ENCODE data around the gene FILIP1L. TPM values are rescaled to one million over a fixed set of nuclear protein-coding genes. Genes with fewer than 3 reads are reported as not detected.

Gene FILIP1L
- total RNA-seq, 2 donors from 2014 or later = 0.19 TPM; not detected in 1

DNA sequence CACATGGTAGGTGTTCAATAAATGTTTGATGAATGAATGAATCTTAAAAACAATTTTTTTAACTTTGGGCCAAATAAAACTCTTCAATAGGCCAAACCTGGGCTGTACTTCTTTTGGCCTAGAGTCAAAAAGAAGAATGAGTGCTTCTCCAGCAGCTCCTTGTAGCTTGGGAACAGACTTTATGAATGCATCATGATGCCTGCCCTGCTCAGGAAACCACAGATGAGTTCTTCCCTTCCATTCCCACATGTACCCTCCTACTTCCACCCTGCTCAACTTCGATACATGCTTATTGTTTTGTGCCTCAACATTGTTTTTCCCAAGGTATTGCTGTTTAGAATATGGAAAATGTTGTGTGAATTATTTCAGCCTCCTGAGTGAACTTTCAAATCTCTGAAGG, 87.0 kb downstream of the FILIP1L start:
- ATAC-seq = no peak
- Mint-ChIP-seq H3K36me3 (no peaks in the 10 kb centered on the region), H3K4me1 (ENCODE audit: low read depth in 2 of 2) (no peaks in the 10 kb centered on the region), H3K4me3 (no peak overlapping the region), H3K9me3 (no peaks in the 10 kb centered on the region), H3K27ac (no peak overlapping the region), H3K27me3 (no peaks in the 10 kb centered on the region)
- no peak for DNase-seq (ENCODE audit: low spot score)

DNA sequence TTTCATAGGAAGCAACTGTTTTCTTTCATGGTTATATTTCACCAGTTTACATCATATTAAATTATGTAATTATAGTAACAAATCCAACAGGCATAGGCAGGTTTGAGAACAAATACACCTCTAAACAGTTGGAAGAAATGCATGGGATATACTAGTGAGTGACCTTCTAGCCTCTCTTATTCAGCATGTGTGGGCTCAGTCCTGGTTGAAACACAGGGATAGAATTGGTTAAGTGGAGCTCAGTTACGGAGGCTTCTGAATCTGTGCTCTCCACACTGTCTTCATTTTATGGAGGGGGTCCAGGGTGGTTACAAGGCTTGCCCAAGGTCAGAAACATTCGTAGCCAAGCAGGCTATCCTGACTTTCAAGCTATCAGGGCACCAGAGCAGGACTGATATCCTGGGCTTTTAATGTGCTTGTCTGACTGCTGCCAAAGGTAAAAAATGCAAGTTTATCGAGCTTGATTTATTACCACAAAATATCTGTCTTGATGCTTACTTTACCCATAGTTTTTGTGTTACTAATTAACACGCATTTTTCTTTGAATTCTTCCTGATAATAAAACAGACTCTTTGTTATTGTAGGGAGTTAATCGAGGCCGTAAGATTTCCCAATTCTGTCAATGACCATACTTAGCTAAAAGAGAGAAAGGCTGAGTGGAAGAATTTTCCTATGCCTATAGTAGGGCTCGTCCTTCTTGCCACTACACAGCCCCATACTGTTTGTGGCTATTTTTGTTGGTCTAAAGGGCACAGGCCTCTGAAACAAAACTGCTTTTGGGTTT, 89.6 kb downstream of the FILIP1L start:
- Mint-ChIP-seq H3K27me3 (no peaks in the 10 kb centered on the region), H3K4me3 (no peak overlapping the region), H3K36me3 (no peaks in the 10 kb centered on the region), H3K9me3 (no peaks in the 10 kb centered on the region), H3K27ac (no peak overlapping the region), H3K4me1 (ENCODE audit: low read depth in 2 of 2) (no peaks in the 10 kb centered on the region)
- DNase-seq (ENCODE audit: low spot score) (no peak), ATAC-seq (no peak)

DNA sequence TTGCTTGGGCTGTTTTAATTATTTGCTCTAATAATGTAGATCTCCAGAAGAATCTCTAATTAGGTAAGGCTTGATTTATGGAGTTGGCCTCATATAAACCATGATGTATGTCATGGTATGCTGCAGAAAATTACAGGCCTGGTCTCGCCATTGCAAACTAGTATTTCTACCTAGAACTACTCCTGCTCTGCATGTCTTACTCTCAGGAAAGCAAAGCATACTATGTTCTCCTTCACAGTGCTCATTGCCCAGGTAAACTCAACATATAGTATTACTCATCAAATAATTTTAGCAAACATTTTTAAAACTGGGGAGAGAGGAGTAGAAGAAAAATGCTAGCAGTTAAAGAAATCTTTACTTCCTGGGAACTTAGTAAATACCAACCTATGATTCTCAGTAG, 90.7 kb downstream of the FILIP1L start:
- Mint-ChIP-seq H3K4me1 (ENCODE audit: low read depth in 2 of 2) (no peaks in the 10 kb centered on the region), H3K36me3 (no peaks in the 10 kb centered on the region), H3K27me3 (no peaks in the 10 kb centered on the region), H3K4me3 (no peak overlapping the region), H3K9me3 (no peaks in the 10 kb centered on the region), H3K27ac (no peak overlapping the region)
- ATAC-seq = no peak
- no peak for DNase-seq (ENCODE audit: low spot score)

DNA sequence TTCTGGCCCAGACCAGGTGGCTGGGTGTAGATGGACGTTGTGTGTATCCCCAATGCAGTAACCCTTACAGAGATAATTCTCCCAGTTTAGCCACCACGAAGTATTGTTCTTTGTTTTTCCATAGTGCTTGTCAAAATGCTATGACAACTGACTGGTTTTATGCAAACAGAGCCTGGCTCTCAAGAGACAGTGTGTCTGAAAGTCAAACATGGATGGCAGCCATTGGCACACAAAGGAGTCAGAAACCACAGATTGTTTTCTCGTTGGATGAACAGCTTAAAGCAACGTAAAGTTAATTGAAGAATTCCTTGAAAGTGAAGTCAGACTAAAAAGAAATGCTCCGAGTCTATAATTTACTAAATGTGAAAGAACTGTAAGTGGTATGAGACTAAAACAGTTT, 91.2 kb downstream of the FILIP1L start:
- no peaks in the 10 kb centered on the region for H3K36me3 Mint-ChIP-seq
- no peaks in the 10 kb centered on the region for H3K9me3 Mint-ChIP-seq
- H3K27ac Mint-ChIP-seq = no peak overlapping the region
- H3K27me3 Mint-ChIP-seq = no peaks in the 10 kb centered on the region
- H3K4me1 Mint-ChIP-seq (ENCODE audit: low read depth in 2 of 2) = no peaks in the 10 kb centered on the region
- no peak for ATAC-seq
- DNase-seq (ENCODE audit: low spot score) = no peak
- H3K4me3 Mint-ChIP-seq = no peak overlapping the region

DNA sequence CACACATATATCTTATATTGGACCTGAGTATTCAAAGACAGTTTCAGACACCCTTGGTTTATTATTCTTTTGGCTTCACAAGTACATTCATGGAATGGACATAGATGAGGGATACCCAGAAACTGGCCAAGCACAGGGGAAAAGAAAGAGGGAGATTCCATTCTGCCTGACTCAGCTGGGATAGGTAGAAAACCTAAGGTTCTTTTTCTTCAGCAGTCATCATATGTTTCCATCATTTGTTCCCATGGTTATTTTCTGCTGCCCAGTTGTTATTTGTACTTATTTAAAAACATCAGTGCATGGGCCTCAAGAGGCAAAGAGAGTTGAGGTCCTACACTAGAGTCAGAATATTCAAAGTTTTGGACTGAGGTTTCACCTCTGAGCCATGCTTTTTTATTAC, 91.8 kb downstream of the FILIP1L start:
- no peaks in the 10 kb centered on the region for H3K9me3 Mint-ChIP-seq
- no peaks in the 10 kb centered on the region for H3K36me3 Mint-ChIP-seq
- H3K27ac Mint-ChIP-seq = no peak overlapping the region
- DNase-seq (ENCODE audit: low spot score) = no peak
- no peak overlapping the region for H3K4me3 Mint-ChIP-seq
- H3K4me1 Mint-ChIP-seq (ENCODE audit: low read depth in 2 of 2) = no peaks in the 10 kb centered on the region
- no peaks in the 10 kb centered on the region for H3K27me3 Mint-ChIP-seq
- no peak for ATAC-seq

DNA sequence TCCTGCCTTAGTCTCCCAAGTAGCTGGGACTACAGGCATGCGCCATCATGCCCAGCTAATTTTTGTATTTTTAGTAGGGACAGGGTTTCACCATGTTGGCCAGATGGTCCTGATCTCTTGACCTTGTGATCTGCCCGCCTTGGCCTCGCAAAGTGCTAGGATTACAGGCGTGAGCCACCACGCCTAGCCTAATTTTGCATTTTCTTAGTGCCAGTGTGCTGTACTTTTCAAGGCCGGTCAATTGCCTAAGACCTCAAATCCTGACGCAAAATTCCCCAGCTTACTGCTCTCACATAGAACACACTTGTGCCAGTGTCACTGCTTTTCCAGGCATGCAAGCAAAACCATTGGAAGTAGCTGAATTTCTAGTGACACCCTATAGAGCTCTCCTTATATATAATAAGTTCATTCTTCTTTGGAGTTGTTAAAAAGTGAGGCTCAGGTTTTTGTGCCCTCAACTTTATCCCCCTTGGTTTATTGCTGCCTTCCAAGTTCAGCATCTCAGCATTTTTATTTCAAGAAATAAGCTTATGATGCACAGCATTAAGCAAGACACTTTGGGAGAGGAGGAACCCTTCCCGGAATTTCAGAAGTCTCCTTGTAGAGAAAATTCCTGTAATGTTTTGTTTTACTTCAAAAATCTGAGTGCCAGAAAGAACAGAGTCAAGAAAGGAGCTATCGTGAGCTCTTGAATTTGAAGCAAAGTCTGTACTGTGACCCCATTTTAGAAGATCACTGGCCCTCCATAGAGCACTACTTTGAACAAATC, 93.2 kb downstream of the FILIP1L start:
- Mint-ChIP-seq H3K36me3 (no peaks in the 10 kb centered on the region), H3K27me3 (no peaks in the 10 kb centered on the region), H3K9me3 (no peaks in the 10 kb centered on the region), H3K4me3 (no peak overlapping the region), H3K27ac (no peak overlapping the region), H3K4me1 (ENCODE audit: low read depth in 2 of 2) (no peaks in the 10 kb centered on the region)
- DNase-seq (ENCODE audit: low spot score) (no peak), ATAC-seq (no peak)

DNA sequence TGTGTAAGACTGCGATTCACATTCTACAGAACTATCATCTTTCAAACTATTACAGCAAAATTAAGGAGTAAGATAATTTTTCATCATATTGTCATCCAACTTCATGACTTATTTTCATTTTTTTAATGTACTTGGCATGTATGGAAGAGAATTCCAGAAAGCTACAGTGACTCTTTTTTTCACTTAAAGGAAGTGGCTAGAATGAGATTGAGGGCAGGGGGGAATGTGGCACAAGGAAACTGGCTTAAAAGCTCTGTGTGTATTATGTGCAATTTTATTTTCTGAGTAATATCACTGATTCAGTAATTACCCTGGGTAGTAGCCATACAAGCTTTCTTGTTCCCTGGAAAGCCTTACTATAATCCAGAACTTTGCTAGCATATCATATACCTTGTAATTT, 94.6 kb downstream of the FILIP1L start:
- no peaks in the 10 kb centered on the region for H3K4me1 Mint-ChIP-seq (ENCODE audit: low read depth in 2 of 2)
- H3K27me3 Mint-ChIP-seq = no peaks in the 10 kb centered on the region
- H3K27ac Mint-ChIP-seq = no peak overlapping the region
- no peaks in the 10 kb centered on the region for H3K9me3 Mint-ChIP-seq
- ATAC-seq = no peak
- DNase-seq (ENCODE audit: low spot score) = no peak
- H3K36me3 Mint-ChIP-seq = peaks cover 7% of the 10 kb centered on the region
- no peak overlapping the region for H3K4me3 Mint-ChIP-seq

DNA sequence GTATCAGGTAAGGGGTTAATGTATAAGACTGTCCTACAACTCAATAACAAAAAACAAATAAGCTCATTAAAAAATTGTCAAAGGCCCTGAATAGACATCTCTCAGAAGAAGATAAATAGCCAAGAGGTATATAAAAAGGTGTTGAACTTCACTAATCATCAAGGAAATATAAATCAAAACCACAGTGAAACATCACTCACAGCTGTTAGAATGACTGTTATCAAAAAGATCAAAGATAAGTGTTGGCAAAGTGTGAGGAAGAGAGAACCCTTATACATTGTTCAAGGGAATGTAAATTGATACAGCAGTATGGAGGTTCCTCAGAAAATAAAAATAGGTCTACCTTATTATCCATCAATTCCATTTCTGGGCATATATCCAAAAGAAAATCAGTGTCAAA, 95.5 kb downstream of the FILIP1L start:
- no peaks in the 10 kb centered on the region for H3K4me1 Mint-ChIP-seq (ENCODE audit: low read depth in 2 of 2)
- DNase-seq (ENCODE audit: low spot score) = no peak
- no peak overlapping the region for H3K27ac Mint-ChIP-seq
- ATAC-seq = no peak
- peaks cover 7% of the 10 kb centered on the region for H3K36me3 Mint-ChIP-seq
- no peak overlapping the region for H3K4me3 Mint-ChIP-seq
- H3K27me3 Mint-ChIP-seq = no peaks in the 10 kb centered on the region
- no peaks in the 10 kb centered on the region for H3K9me3 Mint-ChIP-seq

DNA sequence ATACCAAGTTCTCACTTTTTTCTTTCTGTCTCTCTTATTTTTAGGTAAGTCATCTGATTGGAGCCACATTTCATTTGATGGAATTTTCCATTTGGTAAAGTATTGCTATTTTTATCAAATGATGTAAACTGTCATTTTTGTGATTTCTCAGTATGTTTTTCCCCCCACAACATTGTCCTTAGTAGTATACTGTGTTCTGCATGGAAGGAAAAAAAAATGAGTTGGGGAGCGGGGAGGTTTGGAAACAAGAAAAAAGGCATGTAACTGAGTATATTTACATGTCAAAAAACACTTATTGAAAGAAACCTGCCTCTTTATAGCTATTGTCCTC, 104.2 kb downstream of the FILIP1L start:
- H3K4me1 Mint-ChIP-seq (ENCODE audit: low read depth in 2 of 2) = peaks cover 0 to 3% of the 10 kb centered on the region in 2 donors
- H3K9me3 Mint-ChIP-seq = no peaks in the 10 kb centered on the region
- H3K27ac Mint-ChIP-seq = no peak overlapping the region
- no peaks in the 10 kb centered on the region for H3K27me3 Mint-ChIP-seq
- no peak overlapping the region for H3K4me3 Mint-ChIP-seq
- no peak for ATAC-seq
- DNase-seq (ENCODE audit: low spot score) = no peak
- H3K36me3 Mint-ChIP-seq = peaks cover 4% of the 10 kb centered on the region

DNA sequence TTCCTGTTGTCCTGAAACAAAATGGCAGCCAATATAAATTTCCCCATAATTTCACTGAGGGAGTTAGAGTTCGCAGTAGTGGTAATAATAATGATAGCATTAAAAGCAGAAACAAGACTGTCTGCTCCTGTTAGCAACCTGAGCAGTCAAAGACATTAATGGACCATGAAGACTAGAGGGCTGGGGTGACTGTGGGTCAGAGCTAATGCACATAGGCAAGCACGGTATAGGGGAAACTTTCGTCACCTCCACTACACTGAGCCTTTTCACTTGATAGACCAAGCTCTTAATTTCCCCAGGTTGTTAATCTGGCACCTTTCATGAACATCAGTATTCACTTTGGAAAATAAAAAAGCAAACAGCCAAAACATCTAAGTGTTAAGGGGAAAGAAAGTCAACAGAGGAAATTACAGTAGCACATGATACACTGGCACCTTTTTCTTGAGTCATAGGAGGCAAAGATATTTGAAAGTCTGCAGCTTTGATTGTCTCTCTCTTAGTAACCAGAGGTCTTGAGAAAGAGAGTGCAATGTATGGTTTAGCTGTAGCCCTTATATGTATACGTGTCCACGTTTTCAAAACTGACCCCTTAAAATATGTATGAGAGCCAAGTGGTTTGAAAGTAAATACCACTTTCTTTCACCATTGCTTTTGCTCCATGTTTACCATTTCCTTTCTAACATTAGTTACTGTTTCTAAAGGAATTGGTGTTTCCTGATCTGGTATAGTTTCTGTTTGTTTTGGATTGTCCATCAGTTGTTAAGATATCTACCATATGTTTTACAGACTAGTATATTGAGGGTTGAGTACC, 104.8 kb downstream of the FILIP1L start:
- no peaks in the 10 kb centered on the region for H3K36me3 Mint-ChIP-seq
- no peak overlapping the region for H3K4me3 Mint-ChIP-seq
- no peaks in the 10 kb centered on the region for H3K9me3 Mint-ChIP-seq
- H3K27ac Mint-ChIP-seq = no peak overlapping the region
- peaks cover 0 to 3% of the 10 kb centered on the region in 2 donors for H3K4me1 Mint-ChIP-seq (ENCODE audit: low read depth in 2 of 2)
- ATAC-seq (no peak), DNase-seq (ENCODE audit: low spot score) (no peak)
- no peaks in the 10 kb centered on the region for H3K27me3 Mint-ChIP-seq

DNA sequence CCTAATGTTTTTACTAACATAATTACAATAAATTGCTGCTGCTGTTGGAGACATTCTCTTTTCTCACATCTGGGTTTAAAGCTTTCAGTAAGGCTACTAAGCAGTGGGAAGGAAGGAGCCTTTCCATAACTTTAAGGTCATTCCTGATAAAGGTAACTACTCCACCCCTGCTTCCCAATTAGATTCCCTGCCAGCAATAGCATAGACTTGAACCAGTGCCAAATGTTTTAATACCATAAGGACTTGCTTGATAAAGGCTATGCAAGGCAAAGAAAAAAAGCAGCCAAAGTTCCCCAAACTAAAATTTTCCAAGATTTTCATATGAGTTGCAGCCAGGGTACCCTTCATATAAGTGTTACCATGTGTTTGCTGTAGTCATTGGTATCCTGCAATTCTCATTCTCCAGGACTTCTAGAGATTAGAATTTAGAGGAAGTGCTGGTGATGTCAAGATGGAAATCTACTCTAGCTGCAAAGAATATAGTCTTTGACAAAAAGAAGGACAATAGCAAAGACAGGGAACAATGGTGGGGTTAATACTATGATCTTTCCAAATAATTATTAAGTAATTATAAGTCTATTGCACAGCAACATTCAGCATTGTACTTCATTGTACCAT, 106.1 kb downstream of the FILIP1L start:
- H3K4me3 Mint-ChIP-seq = no peak overlapping the region
- H3K27ac Mint-ChIP-seq = no peak overlapping the region
- peaks cover 0 to 3% of the 10 kb centered on the region in 2 donors for H3K4me1 Mint-ChIP-seq (ENCODE audit: low read depth in 2 of 2)
- ATAC-seq = no peak
- H3K27me3 Mint-ChIP-seq = no peaks in the 10 kb centered on the region
- no peaks in the 10 kb centered on the region for H3K36me3 Mint-ChIP-seq
- H3K9me3 Mint-ChIP-seq = no peaks in the 10 kb centered on the region
- no peak for DNase-seq (ENCODE audit: low spot score)

DNA sequence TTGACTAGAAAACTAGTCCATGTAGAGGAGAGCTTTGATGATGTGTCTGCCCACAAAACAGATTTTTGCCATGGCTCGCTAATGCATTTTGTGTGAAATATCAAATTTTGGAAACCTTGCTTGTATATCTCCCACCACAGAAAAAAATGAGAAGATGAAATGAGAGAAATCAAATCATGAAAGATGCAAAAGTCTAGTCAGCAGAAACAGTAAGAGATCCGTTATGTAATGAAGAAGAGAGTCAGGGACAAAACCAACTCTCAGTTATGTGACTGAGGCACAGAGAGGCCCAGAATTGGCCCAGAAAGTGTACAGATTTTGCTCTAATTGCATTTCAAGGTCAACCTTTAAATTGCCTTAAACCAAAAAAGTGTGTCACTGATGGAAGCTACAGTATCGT, 107.0 kb downstream of the FILIP1L start:
- Mint-ChIP-seq H3K4me1 (ENCODE audit: low read depth in 2 of 2) (peaks cover 0 to 8% of the 10 kb centered on the region in 2 donors), H3K27ac (no peak overlapping the region), H3K36me3 (no peaks in the 10 kb centered on the region), H3K9me3 (no peaks in the 10 kb centered on the region), H3K27me3 (no peaks in the 10 kb centered on the region), H3K4me3 (no peak overlapping the region)
- ATAC-seq (no peak), DNase-seq (ENCODE audit: low spot score) (no peak)

DNA sequence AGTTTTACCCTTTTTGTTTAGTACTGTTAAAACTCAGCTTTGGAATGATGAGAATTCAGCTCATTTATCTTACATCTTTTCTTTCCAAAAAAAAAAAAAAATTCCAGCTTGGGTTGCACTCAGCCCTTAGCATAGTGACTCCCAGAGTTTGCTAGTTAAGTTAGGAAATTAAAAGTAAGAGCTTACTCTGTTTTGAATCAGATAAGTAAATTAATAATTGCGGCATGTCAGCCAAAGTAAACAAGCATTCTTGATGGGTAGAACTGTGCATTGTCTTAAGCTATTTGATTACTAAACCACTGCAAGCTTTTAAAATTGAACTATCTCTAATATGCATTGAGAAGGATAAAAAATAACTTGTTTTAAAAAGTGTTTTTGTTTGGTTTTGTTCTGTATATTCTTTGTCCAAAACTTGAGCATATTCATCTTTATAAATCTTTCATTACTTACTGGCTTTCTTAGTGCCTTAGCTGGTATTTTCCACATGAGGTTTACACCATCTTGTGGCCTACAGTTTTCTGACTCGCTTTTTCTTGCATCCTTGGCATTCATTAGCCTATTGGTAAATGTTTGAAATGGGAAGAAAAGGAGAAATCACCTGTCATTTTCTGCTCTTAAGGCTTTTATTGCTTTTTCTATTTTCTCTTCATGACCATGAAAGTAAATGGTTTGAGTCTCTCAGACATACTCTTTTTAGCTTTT, 107.6 kb downstream of the FILIP1L start:
- DNase-seq (ENCODE audit: low spot score) (no peak), ATAC-seq (no peak)
- peaks cover 0 to 8% of the 10 kb centered on the region in 2 donors for H3K4me1 Mint-ChIP-seq (ENCODE audit: low read depth in 2 of 2)
- no peaks in the 10 kb centered on the region for H3K9me3 Mint-ChIP-seq
- no peaks in the 10 kb centered on the region for H3K36me3 Mint-ChIP-seq
- H3K27ac Mint-ChIP-seq = no peak overlapping the region
- no peak overlapping the region for H3K4me3 Mint-ChIP-seq
- H3K27me3 Mint-ChIP-seq = no peaks in the 10 kb centered on the region
